COLO668 (cell line): Measurements from ENCODE around the gene PDK1.

Experiments used
- DNase-seq: peaks from one replicate; lab custom pipeline; 2025; ENCODE audit not compliant: unreplicated experiment; lab: John Stamatoyannopoulos, UW

The PDK1 gene

GRCh38 chr2:172596776-172597175, 40.9 kb downstream of the PDK1 start:
- no peak for DNase-seq

GRCh38 chr2:172597176-172597842, 41.4 kb downstream of the PDK1 start:
- no peak for DNase-seq

GRCh38 chr2:172599947-172600346, 44.1 kb downstream of the PDK1 start:
- no peak for DNase-seq

GRCh38 chr2:172600557-172601008, 44.7 kb downstream of the PDK1 start:
- DNase-seq = no peak

- DNase-seq = no peak
Measured at GRCh38 chr2:172606285-172606684, 50.4 kb downstream of the PDK1 start.

- DNase-seq = no peak
Measured at GRCh38 chr2:172607379-172607928, 51.6 kb downstream of the PDK1 start.

- DNase-seq = no peak
Measured at GRCh38 chr2:172609488-172609887, 53.6 kb downstream of the PDK1 start.

GRCh38 chr2:172612051-172612450, 56.2 kb downstream of the PDK1 start:
- no peak for DNase-seq

- DNase-seq = no peak
Measured at GRCh38 chr2:172613040-172613439, 57.1 kb downstream of the PDK1 start.

- DNase-seq = no peak
Measured at GRCh38 chr2:172613615-172614231, 57.8 kb downstream of the PDK1 start.

GRCh38 chr2:172614932-172615331, 59.0 kb downstream of the PDK1 start:
- DNase-seq = no peak

- DNase-seq = no peak
Measured at GRCh38 chr2:172615727-172616261, 59.9 kb downstream of the PDK1 start.

GRCh38 chr2:172617115-172617514, 61.2 kb downstream of the PDK1 start:
- no peak for DNase-seq

- no peak for DNase-seq
Measured at GRCh38 chr2:172623249-172623965, 67.5 kb downstream of the PDK1 start.

- no peak for DNase-seq
Measured at GRCh38 chr2:172624996-172625395, 69.1 kb downstream of the PDK1 start.

- no peak for DNase-seq
Measured at GRCh38 chr2:172627181-172627580, 71.3 kb downstream of the PDK1 start.

- DNase-seq = no peak
Measured at GRCh38 chr2:172628085-172628484, 72.2 kb downstream of the PDK1 start.

GRCh38 chr2:172629586-172629985, 73.7 kb downstream of the PDK1 start:
- DNase-seq = no peak

GRCh38 chr2:172630181-172630580, 74.3 kb downstream of the PDK1 start:
- DNase-seq = no peak

GRCh38 chr2:172634477-172634876, 78.6 kb downstream of the PDK1 start:
- DNase-seq = no peak

- no peak for DNase-seq
Measured at GRCh38 chr2:172635548-172635947, 79.7 kb downstream of the PDK1 start.

GRCh38 chr2:172639256-172639655, 83.4 kb downstream of the PDK1 start:
- no peak for DNase-seq
